Measurements from ENCODE around the gene CCM2.

The CCM2 gene

DNA sequence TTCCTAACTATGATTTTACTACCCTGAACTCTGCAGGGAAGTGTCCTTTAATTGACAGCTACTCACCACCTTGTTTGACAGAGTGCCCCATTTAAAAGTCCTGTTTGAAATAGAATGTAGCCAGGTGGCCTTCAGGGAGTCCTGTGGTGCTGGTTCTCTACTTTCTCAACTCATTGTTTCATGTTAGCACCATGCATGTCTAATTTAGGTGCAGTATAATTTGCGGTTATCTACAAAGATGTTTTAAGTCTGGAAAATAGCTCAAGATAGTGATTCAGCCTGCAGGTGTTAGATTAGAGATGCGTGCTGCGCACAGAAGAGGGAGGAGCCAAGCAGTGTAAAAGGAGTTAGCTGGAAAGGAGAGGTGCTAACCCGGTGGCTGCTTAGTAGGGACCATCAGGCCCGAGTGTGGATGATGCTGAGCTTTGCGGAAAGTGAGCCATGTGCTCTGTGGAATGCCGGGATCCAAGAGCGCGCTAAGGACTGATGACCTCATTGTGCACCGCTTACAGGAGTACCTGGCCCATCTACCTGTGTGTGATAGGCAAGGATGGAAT is 1.2 kb downstream of the CCM2 start:
- TF ChIP-seq, protein P1, sequence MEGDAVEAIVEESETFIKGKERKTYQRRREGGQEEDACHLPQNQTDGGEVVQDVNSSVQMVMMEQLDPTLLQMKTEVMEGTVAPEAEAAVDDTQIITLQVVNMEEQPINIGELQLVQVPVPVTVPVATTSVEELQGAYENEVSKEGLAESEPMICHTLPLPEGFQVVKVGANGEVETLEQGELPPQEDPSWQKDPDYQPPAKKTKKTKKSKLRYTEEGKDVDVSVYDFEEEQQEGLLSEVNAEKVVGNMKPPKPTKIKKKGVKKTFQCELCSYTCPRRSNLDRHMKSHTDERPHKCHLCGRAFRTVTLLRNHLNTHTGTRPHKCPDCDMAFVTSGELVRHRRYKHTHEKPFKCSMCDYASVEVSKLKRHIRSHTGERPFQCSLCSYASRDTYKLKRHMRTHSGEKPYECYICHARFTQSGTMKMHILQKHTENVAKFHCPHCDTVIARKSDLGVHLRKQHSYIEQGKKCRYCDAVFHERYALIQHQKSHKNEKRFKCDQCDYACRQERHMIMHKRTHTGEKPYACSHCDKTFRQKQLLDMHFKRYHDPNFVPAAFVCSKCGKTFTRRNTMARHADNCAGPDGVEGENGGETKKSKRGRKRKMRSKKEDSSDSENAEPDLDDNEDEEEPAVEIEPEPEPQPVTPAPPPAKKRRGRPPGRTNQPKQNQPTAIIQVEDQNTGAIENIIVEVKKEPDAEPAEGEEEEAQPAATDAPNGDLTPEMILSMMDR (conservative IDR thresholded peaks at IDR 0.05), result no peak
- H3K27ac ChIP-seq, result peak overlapping the region; percentile 82

DNA sequence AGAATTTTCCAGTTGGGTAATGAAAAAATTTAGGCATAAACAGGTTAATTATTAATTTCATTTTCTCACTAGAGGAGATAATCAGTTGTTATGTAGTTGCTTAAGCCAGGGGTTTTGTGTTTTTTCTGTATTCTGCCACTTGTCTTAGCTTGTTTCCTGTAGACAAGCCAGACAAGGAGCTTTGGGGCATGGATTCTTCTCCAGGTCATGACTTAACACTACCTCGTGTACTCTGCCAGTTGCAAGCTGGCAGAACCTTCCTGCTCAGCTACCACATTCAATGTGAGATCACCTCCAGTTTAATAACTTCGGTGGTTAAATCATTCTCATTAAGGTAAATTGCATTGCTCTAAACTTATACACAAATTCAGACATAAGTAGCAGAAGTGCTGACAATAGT is 1.8 kb downstream of the CCM2 start:
- peak overlapping the region; percentile 82 for H3K27ac ChIP-seq
- TF ChIP-seq, protein P1 (conservative IDR thresholded peaks at IDR 0.05), result no peak

DNA sequence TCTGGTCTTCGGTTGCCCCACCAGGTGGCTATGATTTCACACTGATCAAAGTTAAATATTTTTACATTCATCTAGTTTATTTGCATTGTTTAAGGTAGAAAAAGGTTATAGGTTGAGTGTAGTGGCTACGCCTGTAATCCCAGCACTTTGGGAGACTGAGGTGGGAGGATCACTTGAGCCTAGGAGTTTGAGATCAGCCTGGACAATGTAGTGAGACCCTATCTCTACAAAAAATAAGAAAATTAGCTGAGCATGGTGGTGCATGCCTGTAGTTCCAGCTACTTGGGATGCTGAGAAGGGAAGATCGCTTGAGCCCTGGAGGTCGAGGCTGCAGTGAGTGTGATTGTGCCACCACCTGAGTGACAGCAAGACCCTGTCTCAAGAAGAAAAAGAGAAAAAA is 3.8 kb downstream of the CCM2 start:
- TF ChIP-seq, protein P1 (conservative IDR thresholded peaks at IDR 0.05), result no peak
- no peak overlapping the region for H3K27ac ChIP-seq

DNA sequence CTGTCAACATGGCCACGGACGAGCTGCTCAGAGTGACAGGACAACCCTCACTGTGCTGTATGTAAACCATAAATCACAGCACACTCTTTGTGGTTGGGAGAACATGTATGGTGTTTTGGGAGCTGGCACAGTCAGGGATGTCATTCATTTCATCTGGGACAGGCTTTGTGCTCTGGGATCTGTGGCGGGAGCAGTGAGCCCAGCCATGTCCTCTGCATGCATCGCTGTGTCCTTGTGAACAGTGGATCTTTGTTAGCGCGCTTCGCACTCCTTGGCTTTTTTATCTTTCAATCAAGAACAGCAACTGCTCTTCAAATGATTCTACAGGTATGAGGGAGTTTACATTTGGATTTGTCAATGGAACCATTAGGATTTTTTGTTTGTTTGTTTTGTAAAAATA is 7.1 kb downstream of the CCM2 start:
- TF ChIP-seq, protein P1 (conservative IDR thresholded peaks at IDR 0.05), result no peak
- peak overlapping the region; percentile 5; the same call in 1 of the 2 replicates for H3K27ac ChIP-seq

DNA sequence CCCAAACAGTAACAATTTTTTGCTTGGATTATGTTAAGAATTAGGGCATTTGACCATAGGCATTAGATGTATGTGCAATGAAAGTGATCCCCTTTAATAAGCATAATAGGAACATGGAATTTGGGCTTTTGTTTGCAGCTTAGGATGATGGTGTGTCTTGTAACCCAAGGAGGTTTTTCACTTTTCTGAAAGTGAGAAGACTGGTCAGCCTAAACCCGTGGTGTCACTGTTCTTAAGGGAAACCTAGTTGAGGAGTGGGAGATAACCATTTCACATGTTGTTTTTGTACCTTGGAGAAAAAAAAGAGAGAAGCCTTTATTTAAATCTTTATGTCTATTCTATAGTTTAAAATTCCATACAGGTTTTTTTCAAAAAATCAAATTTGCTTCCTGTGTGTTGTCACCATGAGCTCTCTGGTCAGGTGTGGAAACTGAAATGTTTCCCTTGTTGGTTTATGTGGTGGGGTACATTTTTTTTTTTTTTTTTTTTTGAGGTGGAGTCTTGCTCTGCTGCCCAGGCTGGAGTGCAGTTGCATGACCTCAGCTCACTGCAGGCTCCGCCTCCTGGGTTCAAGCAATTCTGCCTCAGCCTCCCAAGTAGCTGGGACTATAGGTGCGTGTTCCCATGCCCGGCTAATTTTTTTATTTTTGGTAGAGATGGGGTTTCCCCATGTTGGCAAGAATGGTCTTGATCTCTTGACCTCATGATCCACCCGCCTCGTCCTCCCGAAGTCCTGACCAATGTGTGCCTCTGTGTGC is 7.7 kb downstream of the CCM2 start:
- H3K27ac ChIP-seq, result 0 out of 2 replicates have a peak overlapping the region, but pooled peaks have one; percentile 5
- TF ChIP-seq, protein P1 (conservative IDR thresholded peaks at IDR 0.05), result no peak

DNA sequence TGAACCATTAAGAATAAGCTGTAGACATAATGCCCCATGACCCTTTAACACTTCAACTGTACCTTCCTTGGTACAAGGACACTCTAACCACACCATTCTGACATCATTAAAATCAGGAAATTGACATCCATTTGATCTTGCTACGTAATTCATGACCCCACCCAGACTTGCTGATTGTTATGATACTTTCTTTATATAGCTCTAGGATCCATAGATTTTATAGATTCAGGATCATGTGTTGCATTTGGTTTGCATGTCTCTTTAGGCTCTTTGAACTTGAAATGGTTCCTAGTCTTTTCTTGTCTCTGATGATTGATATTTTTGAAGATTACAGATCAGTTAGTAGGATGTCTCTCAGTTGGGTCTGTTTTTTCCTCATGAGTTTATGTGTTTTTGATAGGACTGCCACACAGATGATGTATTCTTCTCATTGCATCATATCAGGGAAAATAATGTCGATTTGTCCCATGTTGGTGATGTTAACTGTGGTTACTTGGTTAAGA is 13.5 kb downstream of the CCM2 start:
- TF ChIP-seq, protein P1 (conservative IDR thresholded peaks at IDR 0.05), result no peak
- no peak overlapping the region for H3K27ac ChIP-seq

DNA sequence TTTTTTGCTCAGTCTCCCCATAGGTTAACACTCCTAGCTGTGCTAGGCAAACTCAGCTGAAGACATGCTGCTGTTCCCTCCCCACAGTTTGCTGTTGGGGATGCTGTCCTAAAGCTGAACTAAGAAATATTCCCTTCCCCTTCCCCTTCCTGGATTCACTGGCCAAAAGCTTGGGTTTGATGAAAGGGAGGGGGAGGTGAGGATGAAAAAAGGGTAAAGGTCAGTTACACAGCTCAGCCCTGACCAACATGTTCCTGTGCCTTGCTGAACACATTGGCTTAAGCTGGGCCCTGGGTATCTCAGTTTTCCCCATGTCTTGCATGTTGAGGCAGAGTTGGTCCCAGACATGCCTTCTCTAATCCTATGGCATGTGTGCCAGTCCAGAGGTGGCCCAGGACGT is 15.3 kb downstream of the CCM2 start:
- H3K27ac ChIP-seq, result no peak overlapping the region
- TF ChIP-seq, protein P1 (conservative IDR thresholded peaks at IDR 0.05), result no peak

All from VCaP (cell line).